Right renal pelvis (tissue), 4 donors: ENCODE data around the gene UNC80. TPM values are rescaled to one million over a fixed set of nuclear protein-coding genes. Genes with fewer than 3 reads are reported as not detected.

Experiments used
- DNase-seq, 4 donors: peaks; one replicate each; pipeline ENCODE4 v3.0.0-alpha.2; 2013; ENCODE audit warnings: low read depth in 4 of 4, low spot score in 3 of 4, missing footprints in 1 of 4
- polyA plus RNA-seq, 4 donors: library from polyadenylated mRNA; unstranded; fragments of 120-200 nt; gene quantifications; one replicate each; pipeline ENCODE4 v1.2.1, GENCODE V29; 2013; ENCODE audit not compliant: insufficient read length in 4 of 4

The UNC80 gene
- polyA plus RNA-seq, 4 donors = 1.3 to 1.8 (median 1.5) TPM

- DNase-seq = peak in 3 of 4 donors; percentile 23 to 43 (median 30)
These were observed 189.3 kb downstream of the UNC80 start for GRCh38 chr2:209960676-209961630.

DNA sequence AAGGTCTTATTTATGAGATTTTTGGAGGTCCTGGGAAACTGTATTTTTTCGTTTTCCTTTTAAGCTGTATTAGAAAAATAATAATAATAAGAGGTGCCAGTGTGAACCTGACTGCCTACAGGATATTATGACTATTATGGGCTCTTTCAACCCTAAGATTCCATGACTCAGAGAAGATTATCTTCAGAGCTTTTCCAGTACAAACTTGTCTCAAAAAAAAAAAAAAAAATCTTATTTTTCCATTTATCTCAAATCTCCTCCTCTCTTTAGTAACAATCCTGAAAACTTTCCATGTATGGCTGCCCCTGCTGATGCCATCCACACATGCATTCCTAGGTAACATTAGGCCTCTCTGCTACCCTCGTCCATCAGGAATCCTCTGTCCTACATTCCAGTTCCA, 194.1 kb downstream of the UNC80 start:
- no peak for DNase-seq

- DNase-seq = no peak
These were observed 198.1 kb downstream of the UNC80 start for GRCh38 chr2:209969692-209970091.

DNA sequence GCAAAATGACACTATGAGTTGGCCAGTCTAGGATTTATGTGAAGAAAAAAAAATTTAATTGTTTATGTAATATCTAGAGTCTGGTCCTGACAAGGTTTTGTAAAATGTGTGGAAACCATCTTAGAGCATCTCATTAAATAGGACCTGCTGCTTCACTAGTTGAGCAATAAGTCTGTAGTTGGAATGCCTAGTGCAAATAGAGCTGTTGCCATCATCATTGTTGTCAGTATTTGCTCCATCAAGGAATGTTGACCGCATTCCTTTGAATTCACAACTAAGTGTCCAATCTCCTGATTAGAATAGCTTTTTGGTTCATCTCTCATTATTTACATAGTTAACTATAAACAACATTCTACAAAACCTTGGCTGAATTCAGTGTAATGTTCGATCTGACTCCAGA, 198.6 kb downstream of the UNC80 start:
- no peak for DNase-seq

DNA sequence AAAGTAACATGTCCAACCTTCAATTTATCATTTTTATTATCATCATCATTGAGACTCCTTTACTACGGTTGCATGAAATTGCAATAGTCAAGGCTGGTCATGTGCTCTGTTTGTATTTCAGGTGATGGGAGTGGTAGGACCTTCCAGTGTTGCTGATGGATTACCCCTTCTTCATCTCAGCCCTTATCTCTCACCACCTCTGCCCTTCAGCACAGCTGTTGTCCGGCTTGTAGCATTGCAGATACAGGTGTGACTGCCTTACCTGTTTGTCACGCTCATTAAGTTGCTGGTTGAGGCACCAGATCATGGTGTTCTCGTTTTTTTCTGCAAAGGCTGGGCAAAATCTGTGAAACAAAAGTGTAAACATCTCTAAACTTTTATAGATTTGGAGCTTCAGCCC, 199.1 kb downstream of the UNC80 start:
- no peak for DNase-seq

DNA sequence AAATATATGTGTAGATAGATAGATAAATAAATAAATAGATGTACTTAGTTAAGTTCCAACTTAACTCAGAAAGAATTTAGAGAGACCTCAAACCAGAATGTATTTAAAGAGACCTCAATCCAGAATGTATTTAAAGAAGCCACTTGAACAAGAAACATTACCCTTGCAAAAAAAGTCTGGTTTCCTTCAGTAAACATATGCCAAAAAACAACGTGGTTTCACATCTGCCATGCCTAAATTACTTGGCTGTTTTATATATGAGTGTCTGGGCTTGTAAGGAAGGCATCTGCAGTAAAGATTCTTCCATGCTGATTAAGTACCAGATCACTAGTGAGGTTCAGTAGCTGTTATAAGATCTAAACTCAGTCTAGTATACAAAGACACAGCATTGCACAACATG, 201.7 kb downstream of the UNC80 start:
- DNase-seq = no peak

DNA sequence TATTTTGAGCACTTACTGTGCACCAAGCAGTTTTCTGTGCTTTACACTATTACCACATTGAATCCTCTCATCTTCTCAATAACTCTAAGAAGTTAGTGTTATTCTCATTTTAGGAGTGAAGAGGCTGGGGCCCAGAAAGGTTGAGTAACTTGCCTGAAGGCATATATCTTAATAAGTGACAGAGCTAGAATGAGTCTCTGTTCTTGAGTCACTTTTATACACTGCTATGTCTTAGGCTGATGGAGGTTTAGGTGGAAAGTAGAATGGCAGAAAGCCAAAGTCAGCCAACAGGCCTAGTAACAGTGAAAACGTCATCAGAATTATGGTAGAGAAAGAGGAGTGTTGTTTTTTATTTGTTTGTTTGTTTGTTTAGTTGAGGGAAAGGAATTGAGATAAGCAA, 202.9 kb downstream of the UNC80 start:
- no peak for DNase-seq

DNA sequence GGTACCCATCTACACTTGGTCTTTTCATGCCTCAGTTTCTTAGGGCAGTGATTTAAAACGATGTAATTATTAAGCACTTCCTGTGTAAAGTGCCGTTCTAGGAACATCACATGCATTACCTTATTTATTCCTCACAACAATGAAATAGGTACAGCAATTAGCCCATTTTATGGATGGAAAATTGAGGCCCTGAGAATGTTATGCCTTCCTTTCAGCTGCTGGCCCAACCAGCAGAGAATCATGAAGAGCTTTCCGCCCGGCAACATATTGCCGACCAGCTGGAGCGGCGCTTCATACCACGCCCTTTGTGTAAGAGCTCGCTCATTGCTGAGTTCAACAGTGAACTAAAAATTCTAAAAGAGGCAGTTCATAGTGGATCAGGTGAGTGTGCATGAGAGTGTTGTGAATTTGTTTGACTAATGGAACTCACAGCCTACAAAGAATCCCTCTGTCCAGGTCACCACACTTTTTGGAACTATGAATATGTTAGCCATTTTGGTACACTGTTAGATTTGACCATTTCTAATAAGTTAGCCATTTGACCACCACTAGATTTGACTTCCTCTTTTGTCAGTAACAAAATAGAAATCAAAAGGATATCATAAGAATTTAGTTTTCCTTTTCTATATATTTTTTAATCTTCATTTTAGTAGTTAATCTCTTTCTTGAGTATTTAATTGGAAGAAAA, 205.2 kb downstream of the UNC80 start:
- no peak for DNase-seq

- peak in 1 of 4 donors; percentile 20 for DNase-seq
These were observed 206.0 kb downstream of the UNC80 start for GRCh38 chr2:209977386-209978239.

GRCh38 chr2:209984291-209984690, 212.7 kb downstream of the UNC80 start:
- no peak for DNase-seq

- no peak for DNase-seq
These were observed 214.2 kb downstream of the UNC80 start for GRCh38 chr2:209985874-209986273.

DNA sequence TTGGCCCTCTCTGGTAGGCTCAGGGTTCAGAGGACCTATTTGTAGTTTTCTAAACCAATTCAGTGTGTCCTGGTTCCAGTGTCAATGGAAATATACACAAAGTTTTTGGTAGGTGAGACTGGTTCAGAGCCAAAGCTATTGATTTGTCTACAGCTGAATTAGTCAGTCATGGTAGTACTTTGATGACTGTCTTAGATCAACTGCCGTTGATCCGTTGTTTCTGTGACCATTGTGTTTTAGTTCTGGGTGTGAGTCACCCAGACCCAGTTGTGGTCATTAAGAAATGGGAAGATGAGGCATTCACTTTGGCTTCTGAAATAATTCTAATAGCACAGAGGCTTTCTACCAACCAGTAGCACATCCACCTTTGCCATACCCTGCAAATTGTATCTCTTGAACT, 214.8 kb downstream of the UNC80 start:
- no peak for DNase-seq

- DNase-seq = no peak
These were observed 216.4 kb downstream of the UNC80 start for GRCh38 chr2:209988010-209988409.

DNA sequence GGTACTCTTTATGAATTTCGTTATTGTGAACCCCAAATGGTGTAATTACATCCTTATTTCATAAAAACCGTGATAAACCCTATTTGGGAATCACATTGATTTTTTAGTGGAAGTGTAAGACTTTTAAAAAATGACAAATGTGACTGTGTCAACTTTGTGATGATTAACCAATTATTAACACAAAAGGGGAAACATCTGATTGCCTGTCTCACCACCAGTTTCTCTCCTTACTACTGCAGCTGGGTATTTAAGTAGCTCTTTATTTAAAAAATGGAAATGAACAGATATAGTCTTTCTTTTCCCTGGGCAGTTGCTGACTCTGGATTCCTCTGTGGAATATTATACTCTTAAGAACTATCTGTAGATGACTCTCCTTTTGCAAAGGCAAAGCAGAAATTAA, 219.2 kb downstream of the UNC80 start:
- no peak for DNase-seq

DNA sequence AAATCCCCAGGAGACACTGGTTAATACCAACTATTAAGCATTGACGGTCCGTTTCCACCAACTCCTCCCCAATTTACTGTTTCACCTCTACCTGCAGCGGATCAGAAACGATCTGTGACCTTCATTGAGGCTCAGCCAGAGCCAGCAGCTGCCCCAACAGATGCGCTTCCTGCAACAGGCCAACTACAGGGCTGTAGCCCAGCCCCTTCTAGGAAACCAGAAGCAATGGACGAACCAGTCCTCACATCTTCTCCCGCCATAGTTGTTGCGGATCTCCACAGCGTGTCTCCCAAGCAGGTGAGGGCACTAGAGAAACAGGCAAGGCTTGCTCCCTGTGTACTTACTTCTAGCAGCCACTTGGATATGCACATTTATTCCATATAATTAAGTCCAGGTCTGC, 222.3 kb downstream of the UNC80 start:
- no peak for DNase-seq

- no peak for DNase-seq
These were observed 227.0 kb downstream of the UNC80 start for GRCh38 chr2:209998596-209998995.

DNA sequence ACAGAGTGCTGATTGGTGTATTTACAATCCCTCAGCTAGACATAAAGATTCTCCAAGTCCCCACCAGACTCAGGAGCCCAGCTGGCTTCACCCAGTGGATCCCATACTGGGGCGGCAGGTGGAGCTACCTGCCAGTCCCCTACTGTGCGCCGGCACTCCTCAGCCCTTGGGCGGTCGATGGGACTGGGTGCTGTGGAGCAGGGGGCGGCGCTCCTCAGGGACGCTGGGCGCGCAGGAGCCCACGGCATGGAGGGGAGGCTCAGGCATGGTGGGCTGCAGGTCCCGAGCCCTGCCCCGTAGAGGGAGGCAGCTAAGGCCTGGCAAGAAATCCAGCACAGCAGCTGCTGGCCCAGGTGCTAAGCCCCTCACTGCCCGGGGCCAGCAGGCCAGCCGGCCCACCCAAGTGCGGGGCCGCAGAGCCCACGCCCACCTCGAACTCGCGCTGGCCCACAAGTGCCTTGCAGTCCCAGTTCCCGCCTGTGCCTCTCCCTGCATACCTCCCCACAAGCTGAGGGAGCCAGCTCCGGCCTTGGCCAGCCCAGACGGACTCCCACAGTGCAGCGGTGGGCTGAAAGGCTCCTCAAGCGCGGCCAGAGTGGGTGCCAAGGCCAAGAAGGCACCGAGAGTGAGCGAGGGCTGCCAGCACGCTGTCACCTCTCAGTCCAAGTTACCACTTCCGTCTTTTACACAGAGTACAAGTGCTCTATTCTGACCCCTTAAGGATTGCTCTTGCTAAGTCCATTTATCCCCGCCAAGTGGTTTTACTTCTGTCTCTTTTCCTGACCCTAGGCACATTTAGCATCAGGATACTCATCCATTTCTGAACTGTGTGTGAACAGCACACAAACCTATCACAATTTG, 229.1 kb downstream of the UNC80 start:
- DNase-seq = no peak

GRCh38 chr2:210002158-210003157, 230.8 kb downstream of the UNC80 start, which contains the start of gene RPE:
TSS of gene RPE (plus strand) at chr2:210002638. CDS start at chr2:210002662, 24 bp downstream.
- DNase-seq = peak; percentile 86 to 94 (median 88)

- DNase-seq = no peak
These were observed 231.7 kb downstream of the UNC80 start for GRCh38 chr2:210003359-210003758.
